UCSD-AML1 (cell line): ENCODE data around the gene EVI5L.

Source experiments
- DNase-seq: peaks from one replicate; lab custom pipeline; 2025; ENCODE audit not compliant: unreplicated experiment; lab: John Stamatoyannopoulos, UW

EVI5L gene

DNA sequence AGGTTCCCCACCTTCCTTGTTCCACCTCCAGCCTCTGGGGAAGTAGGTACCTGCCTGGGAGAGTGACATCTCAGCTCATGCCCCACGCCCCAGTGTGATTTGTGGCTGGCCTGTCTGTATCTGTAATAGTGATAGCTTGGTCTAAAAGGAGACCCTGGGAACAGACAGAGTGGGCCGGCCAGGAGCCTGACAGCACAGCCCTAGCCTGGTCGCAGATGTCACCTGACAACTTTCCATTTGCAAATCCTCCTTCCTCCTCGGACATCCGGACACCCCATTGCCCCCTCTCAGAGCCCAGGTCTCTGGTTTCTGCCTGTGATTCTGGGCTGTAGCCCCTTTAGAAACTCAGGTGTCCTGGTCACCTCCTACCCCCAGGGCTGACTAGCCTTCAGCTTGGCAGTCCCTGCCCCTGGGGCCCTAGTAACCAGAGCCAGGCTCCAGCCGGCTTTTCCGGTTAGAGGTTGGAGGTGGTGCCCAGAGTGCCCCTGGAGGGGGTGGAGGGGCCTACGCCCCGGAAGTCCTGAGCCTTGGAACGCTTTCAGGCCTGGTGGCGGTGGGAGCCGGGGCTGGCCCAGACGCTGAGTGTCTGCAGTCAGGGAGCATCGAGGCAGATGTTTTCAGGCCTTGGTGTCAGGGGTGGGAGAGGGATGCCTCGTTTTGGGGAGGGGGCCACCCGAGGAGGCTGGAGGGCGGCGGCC lies 64.7 kb downstream of the EVI5L start:
- DNase-seq: no peak

DNA sequence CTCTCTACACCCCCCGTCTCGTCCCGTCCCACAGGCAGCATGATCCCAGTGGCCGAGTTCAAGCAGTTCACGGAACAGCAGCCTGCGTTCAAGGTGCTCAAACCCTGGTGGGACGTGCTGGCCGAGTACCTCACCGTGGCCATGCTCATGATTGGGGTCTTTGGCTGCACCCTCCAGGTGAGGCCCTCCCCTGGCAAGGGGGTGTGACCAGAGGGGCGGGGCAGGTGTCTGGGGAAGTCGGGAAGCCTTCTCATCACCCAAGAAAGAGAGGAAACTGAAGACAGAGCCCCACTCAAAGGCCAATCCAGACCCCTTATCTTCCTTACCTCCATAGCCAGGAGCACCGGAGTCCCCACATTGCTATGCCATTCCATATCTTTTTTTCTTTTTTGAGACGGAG lies 65.5 kb downstream of the EVI5L start:
- DNase-seq: no peak

DNA sequence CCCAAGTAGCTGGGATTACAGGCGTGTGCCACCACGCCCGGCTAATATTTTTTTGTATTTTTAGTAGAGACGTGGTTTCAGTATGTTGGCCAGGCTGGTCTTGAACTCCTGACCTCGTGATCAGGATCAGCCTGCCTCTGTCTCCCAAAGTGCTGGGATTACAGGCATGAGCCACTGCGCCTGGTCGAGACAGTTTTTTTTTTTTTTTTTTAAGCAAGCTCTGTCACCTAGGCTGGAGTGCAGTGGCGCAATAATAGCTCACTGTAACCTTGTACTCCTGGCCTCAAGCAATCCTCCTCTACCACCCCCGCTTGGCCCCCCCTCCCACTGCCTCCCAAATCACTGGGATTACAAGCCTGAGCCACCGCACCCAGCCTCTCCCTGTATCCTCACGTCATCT lies 67.3 kb downstream of the EVI5L start:
- no peak for DNase-seq

DNA sequence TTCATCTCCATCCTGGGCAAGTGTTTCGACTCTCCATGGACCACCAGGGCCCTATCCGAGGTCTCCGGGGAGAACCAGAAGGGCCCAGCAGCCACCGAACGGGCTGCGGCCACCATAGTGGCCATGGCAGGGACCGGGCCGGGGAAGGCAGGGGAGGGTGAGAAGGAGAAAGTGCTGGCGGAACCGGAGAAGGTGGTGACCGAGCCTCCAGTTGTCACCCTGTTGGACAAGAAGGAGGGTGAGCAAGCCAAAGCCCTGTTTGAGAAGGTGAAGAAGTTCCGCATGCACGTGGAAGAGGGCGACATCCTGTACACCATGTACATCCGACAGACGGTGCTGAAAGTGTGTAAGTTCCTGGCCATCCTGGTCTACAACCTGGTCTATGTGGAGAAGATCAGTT lies 68.9 kb downstream of the EVI5L start:
- DNase-seq: no peak

DNA sequence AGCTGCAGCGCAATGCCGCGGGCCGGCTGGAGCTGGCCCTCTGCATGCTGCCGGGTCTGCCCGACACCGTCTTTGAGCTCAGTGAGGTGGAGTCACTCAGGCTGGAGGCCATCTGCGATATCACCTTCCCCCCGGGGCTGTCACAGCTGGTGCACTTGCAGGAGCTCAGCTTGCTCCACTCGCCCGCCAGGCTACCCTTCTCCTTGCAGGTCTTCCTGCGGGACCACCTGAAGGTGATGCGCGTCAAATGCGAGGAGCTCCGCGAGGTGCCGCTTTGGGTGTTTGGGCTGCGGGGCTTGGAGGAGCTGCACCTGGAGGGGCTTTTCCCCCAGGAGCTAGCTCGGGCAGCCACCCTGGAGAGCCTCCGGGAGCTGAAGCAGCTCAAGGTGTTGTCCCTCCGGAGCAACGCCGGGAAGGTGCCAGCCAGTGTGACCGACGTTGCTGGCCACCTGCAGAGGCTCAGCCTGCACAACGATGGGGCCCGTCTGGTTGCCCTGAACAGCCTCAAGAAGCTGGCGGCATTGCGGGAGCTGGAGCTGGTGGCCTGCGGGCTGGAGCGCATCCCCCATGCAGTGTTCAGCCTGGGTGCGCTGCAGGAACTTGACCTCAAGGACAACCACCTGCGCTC lies 69.8 kb downstream of the EVI5L start:
- DNase-seq: no peak

DNA sequence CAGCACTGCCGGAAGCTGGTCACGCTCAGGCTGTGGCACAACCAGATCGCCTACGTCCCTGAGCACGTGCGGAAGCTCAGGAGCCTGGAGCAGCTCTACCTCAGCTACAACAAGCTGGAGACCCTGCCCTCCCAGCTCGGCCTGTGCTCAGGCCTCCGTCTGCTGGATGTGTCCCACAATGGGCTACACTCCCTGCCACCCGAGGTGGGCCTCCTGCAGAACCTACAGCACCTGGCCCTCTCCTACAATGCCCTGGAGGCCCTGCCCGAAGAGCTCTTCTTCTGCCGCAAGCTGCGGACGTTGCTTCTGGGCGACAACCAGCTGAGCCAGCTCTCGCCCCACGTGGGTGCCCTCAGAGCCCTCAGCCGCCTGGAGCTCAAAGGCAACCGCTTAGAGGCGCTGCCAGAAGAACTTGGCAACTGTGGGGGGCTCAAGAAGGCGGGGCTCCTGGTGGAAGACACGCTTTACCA lies 70.4 kb downstream of the EVI5L start:
- no peak for DNase-seq

DNA sequence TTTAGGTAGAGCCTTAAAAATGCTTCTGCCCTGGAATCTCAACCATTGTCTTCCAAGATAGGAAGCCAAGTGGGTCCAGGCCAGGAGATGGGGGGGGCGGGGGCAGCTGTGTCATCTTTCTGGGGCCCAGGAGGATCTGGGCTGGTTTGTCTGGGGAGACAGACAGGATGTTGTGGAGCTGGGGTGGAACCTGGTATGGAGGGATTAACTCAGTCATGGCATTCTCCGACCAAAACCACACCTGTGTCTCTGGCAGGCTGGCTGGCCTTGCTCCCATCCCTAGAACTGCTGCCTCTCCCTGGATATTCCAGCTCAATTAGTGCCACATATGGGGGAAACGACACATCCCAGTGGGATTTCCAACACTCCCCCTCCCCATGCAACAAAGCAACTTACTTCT lies 70.9 kb downstream of the EVI5L start:
- DNase-seq: no peak

DNA sequence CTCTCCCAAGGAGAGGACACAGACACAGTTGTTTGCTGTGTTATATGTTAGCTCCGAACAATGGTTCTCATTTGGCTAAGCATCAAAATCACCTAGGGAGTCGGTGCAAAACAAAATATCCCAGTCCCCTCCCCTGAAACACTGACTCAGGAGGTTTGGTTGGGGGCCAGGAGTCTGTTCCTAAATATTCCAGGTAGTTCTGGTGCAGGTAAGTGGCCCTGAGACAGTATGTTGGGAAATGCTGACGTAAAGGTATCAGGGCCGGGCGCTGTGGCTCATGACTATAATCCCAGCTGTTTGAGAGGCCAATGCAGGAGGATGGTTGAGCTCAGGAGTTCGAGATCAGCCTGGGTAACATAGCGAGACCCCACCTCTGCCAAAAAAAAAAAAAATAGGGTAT lies 71.3 kb downstream of the EVI5L start:
- DNase-seq: no peak

DNA sequence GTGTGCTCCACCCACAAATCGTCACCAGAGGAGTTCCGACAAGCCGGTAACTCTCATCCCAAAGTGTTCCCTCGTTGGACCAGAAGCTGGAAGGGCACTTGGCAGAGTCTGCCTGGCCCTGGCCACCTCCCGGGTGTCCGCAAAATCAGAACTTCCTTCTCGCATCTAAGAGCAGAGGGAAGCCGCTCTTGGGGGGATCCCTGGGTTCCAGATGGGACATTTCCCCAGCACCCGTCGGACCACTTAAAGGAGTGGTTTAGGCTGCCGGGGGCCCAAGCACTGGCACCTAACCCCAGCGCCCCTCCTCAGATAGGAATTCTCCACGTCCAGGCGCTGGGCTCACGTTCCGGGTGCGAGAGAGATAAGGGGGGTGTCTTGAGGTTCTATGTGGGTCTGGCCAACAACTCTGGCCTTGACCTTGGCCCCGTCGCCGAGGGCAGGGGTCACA lies 72.8 kb downstream of the EVI5L start:
- DNase-seq: no peak

DNA sequence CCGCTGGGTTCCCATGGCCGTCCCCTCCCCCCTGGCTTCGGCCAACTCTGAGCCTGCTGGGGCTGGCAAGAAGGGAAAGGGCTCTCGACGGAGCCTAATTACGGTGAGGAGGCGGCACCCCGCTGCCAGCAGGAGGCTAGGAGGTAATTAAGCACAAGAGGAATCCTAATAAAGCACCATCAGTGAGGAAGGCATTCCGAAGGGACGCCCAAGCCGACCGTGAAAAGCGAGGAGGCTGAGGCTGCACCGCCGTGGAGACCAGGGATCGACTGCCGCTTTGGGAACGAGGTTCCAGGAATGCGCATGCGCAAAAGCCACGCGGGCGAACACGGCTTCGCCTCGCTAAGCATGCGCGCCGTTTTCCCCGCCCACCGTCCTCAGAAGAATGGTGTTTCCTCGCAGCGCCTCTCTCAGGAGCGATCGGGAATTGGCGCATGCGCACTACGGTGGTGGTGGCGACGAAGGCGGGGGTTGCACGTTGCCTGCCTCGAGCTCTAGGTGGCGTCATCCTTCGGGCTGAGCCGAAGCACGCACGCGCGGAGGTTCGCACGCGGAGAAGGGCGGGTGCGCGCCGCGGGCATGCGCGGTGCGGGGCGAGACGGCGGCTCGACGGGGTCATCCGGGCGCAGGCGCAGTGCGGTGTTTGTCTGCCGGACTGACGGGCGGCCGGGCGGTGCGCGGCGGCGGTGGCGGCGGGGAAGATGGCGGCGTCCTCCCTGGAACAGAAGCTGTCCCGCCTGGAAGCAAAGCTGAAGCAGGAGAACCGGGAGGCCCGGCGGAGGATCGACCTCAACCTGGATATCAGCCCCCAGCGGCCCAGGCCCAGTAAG lies 73.4 kb downstream of the EVI5L start, which contains the start of gene MAP2K7:
Gene MAP2K7, plus strand, starts transcription at position 634 of the 830 bp plus-strand sequence. Its CDS starts 68 bp downstream, at position 702.
- DNase-seq: peak; percentile 100

DNA sequence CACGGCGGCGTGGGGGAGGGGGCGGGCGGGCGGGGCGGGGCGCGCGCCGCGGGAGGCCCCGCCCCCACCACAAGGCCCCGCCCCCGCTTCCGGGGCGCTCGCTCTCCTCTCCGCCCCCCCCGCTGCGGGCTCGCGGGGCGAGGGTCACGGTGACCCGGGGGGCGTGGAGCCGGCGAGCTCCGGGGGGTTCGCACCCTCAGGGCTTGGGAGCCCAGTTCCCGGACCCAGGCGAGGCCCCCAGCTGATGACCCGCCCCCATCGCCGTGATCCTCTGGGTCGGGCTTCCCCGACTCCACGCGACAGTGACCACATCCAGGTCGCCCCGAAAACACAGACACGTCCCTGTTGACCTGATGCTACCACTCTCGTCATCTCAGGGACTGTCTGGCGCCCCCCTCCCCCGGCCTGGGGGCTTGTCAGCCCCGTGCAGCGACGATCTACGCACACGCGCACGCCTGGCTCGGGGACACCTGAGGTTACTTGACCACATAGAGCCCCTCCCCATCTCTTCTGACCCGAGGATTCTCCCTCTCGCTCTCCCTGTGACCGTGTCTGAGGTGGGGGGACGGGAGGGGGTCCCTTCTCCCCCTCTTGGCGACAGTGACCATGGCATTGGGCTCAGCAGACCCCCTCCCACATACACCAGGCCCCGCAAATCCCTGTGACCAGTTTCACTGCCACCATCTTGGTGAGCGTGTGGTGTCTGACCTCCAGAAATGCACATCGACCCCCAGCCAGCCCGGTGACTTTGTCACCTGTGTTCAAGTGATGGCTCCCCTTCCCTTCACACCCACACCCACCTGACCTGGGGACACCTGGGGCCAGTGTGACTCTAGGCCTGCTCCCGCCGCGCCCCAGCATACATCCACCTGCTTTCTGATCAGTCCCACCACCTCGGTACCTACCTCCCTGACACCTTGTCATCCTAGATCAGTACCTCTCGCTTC lies 74.3 kb downstream of the EVI5L start:
- DNase-seq: no peak

DNA sequence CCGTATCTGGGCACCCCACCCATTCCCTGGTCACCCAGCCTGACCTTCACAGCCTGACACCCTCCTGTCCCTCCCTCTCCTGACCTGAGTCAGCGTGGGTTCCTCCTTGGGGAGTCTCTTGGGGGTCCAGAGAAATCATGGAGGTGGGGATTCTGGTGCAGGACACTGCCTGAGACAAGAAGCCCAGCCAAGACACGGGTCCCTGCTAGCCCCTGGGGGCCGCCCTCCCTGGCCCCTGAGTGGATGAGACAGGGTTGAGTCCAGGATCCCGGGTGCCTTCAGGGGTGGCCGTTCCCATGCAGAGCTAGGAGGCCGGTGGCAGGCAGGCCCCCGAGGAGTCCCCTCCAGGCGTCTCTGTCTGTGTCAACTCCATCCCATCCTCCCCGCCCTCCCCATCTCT lies 75.2 kb downstream of the EVI5L start:
- no peak for DNase-seq

DNA sequence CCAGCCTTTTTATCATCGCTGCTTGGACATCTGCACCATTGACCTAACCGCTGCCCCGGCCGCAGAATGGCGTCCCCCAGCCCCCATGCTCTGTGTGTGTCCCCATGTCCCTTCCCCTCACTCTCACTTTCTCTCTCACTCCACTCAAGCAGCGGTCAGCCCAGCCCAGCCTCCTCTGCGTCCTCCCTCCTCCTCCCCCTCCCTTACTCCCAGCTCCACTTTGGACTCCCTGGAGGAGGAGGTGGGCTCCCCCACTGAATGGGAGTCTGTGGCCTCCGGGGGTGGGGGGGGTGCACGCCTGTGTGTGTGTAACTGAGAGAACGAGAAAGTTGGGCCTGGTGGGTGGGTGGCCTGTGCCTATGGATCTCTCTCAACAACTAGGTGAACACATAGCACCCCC lies 75.8 kb downstream of the EVI5L start:
- DNase-seq: no peak

DNA sequence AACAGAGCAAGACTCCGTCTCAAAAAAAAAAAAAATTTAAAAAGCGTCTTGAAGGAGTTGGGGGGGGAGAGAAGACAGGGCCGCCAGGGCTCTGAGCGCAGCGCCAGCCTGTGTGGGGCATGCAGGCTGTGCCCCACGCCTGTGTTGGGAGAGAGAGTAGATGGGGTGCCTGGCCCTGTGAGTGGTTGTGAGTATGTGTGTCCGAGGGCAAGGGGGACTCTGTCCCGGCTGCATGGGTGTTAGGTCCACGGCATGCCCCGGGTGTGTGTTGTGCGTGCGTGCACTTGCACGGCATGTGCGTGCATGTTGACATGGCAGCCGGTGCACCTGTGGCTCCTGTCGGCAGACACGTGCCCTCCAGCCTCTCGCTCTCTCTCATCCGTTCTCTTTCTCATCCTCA lies 77.1 kb downstream of the EVI5L start:
- no peak for DNase-seq

DNA sequence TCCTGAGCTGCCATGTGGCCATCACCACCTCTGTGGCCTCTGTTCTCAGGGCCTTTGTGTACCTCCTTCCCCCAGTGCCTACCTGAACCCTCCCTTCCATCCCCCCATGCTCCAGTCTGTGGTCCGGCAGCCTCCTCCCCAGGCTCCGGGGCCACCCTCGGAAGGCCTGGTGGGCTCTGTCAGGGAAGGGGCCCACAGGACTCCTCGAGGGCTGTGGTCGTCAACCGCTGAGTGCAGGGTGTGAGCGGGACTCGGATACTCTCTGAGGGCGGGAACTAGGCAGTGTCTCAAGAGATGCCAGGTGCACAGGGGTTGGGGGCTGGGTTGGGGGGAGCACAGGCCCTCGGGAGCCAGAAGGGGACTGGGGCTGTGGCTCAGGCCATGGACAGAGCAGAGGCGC lies 77.5 kb downstream of the EVI5L start:
- DNase-seq: no peak

DNA sequence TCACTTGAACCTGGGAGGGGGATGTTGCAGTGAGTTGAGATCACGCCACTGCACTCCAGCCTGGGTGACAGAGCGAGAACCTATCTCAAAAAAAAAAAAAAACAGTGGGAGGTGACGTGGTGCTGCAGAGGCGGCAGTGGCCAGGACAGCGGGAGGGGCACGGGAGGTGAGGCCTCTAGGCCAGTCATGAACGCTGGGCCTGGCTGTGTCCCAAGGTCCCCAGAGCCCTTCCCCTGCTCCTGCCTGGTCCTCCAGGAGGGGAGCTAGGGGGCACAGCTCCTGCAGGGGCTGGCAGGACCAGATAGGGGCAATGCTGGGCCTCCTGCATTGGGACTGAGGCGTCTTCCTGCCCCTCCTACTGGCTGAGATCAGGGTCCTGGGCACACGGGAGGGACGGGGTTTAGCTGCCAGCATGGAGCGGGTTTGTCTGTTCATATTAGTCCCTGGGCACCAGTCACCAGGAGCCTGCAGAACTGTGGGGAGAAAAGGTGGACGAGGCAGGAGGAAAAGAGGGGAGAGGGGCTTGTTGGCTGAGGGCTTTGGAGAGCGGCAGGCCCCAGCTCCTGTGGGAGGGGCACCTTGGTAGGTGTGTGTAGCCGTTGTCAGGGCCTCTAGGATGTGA lies 78.2 kb downstream of the EVI5L start:
- DNase-seq: no peak

DNA sequence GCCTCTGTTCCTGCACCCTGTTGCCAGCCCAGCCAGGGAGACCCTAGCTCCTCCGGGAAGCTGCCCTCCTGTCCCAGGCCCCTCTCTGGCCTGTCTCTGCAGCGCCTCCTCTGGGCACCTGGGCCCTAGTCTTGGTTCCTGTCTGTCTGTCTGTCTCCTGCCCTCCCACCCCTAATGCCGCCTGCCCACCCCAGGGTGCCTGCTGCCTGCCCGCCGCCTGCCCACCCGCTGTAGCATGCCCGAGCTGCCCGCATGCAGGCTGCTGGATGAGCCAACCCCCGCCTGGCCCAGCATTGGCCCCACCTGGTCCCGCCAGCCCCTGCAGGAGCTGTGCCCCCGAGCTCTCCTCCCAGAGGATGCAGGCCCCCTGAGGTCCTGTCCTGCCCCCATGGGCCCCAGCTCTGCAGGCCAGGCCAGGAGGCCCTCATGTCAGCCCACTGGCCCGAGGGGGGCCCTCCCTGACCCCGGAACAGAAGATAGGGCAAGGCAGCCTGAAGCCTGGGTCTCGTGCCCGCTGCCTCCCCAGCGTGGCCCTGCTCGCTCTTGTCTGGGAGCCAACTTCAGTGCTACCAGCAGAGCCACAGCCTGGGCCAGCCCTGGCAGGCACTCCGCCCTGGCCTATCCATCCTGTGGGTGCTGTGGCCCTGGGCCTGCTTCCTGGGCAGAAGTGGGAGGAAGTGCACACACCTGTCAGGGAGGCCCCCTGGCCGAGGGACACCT lies 78.9 kb downstream of the EVI5L start:
- no peak for DNase-seq

DNA sequence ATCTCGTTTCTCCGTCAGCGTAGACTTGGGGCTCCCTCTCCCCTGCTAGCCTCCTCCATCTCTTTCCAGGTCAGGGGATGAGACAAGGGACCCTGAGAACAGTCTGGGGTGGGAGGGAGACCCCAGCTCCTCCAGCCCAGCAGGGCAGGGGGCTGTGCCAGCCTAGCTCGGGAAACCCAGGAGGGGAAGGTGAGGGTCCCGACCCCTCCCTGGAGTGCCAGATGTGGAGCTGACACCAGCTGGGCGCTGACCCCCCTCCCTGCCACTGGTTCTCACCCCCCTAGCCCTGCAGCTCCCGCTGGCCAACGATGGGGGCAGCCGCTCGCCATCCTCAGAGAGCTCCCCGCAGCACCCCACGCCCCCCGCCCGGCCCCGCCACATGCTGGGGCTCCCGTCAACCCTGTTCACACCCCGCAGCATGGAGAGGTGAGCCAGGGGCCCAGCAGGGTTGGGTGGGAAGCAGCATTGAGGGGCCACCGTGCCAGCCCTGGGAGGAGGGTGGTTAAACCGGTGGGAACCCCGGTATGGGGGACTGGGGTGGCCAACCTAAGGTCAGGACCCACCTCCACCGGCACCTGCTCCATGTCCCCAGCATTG lies 79.6 kb downstream of the EVI5L start:
- DNase-seq: no peak
